SKM-1 (cell line): ENCODE results near the gene RNF135.
"Not testable (repeated sequence)": the region's sequence is repeated elsewhere in the genome, so short reads cannot be mapped to it uniquely, and the experiment has no call there.

Source experiments
- DNase-seq: peaks from one replicate; lab custom pipeline; 2025; ENCODE audit not compliant: unreplicated experiment; lab: John Stamatoyannopoulos, UW

The RNF135 gene

DNA sequence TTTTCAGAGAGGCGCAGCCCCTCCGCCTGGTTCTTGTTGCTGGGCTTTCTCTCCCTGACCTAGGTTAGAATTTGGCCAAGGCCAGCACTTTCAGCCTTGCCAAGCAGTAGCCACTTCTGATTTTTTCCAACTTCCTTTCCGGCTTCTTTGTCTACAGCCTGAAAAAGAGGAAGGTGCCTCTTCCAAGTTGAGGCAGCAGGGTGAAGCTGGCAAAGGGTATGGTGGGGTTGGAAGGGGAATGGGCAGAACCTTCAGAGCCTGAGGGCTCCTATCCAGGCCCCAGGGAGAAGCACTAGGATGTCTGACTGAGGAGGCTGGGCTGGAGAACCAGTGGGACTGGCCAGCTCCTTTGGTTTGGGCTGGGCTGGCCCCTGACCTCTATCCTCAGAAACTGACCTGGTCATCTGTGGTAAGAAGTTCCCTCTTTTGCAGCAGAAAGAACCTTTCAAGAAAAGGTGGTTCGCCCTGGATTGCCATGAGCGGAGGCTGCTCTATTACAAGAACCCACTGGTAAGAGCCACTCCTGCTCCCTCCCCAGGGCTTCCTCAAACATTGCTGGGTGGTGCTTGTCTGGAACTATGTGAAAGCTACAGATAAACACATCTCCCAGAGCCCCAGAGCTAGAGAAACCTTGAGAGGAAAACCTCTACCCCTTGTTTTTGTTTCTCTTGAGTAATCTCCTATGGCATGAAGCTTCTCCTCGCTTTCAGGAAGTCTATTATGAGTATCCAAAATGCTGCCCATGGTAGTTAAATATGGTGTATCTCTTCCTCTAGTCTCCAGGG lies 16.6 kb upstream of the RNF135 start:
- peak; percentile 73 for DNase-seq

GRCh38 chr17:30956764-30957374 lies 14.0 kb upstream of the RNF135 start:
- DNase-seq: no peak

DNA sequence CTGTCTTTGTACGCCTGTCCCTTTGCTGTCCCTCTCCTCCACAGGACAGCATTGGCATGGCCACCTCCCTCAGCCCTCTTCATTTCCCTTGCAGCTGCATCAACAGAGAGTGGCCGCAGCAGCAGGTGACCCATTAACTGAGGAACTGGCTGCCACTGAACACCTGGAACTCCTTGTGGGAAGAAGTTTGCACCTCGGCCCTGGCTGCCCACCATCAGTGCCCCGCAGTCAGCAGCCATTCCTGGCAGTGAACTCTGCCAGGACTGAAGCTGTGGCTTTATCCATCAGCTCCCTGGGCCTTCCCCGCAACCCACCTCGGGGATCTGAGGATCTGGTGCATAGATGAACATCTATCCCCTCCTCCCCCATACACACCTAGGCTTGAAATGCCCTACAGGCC lies 13.1 kb upstream of the RNF135 start:
- no peak for DNase-seq

DNA sequence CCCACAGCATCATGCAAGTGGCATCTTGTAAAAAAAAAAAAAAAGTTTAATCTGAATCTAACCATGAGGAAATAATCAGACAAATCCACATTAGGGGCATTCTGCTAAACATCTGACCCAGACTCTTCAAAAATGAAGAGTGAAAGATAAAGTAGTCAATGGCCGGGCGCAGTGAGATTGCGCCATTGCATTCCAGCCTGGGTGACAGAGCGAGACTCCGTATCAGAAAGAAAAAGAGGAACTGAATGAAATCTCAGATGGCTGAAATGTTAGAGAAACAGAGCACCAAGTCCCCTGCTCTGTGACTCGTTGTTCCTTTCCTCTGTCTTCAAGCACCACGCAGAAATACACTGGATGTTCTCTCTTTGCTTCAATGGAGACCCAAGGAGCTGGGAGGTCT lies 12.7 kb upstream of the RNF135 start:
- DNase-seq: peak; percentile 75

DNA sequence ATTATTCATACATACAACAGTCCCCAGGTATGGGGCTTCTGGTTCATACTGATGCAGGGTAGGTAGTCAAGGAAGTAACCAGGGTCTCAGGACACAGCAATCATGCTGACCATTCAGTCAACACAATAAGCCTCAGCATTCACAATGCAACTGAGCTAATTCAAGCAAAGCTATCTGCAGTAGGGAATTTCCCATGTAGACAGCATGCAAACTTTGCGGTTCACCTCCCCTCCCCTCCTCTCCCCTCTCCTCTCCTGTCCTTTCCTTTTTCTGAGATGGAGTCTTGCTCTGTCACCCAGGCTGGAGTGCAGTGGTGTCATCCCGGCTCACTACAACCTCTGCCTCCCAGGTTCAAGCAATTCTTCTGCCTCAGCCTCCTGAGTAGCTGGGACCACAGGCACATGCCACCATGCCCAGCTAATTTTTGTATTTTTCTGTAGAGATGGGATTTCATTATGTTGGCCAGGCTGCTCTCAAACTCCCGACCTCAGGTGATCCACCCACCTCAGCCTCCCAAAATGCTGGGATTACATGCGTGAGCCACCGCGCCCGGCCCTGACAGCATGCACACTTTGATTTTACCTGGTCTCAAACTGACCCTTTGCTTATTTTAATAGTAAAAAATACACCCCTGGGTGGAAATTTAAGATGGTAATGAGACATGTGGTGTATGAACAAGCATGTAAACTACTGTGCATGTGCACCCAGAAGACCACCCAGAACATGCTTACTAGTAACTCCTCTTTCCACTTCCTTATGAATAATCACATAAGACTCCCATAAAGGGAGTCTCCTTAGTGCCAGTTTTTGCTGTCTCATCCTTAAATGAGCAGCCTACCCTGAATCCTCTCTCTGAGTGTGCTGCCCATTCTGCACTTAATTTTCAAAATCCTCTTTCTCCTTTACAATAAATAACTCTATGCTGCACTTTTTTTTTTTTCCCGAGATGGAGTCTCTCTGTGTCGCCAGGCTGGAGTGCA lies 9.3 kb upstream of the RNF135 start:
- no peak for DNase-seq

DNA sequence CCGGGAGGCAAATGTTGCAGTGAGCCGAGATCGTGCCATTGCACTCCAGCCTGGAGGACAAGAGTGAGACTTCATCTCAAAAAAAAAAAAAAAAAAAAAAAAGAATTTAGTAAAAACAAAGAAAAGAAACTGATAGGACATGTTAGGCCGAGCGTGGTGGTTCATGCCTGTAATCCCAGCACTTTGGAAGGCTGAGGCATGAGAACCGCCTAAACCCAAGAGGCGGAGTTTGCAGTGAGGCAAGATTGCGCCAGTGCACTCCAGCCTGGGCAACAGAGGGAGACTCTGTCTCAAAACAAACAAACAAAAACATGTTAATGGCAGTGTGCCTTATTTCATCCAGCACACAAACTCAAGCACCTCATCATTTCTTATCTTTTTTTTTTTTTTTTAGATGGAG lies 6.5 kb upstream of the RNF135 start:
- not testable (repeated sequence) for DNase-seq

- DNase-seq: no peak
Observed at GRCh38 chr17:30964876-30965275, 6.0 kb upstream of the RNF135 start.

- DNase-seq: no peak
Observed at GRCh38 chr17:30965686-30966085, 5.2 kb upstream of the RNF135 start.

DNA sequence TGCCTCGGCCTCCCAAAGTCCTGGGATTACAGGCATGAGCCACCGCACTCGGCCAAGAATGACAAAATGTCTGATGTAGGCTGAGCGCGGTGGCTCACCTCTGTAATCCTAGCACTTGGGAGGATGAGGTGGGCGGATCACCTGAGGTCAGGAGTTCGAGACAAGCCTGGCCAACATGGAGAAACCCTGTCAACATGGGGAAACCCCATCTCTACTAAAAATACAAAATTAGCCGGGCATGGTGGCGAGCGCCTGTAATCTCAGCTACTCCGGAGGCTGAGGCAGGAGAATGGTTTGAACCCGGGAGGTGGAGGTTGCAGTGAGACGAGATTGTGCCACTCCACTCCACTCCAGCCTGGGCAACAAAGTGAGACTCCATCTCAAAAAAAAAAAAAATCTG lies 2.9 kb upstream of the RNF135 start:
- not testable (repeated sequence) for DNase-seq

DNA sequence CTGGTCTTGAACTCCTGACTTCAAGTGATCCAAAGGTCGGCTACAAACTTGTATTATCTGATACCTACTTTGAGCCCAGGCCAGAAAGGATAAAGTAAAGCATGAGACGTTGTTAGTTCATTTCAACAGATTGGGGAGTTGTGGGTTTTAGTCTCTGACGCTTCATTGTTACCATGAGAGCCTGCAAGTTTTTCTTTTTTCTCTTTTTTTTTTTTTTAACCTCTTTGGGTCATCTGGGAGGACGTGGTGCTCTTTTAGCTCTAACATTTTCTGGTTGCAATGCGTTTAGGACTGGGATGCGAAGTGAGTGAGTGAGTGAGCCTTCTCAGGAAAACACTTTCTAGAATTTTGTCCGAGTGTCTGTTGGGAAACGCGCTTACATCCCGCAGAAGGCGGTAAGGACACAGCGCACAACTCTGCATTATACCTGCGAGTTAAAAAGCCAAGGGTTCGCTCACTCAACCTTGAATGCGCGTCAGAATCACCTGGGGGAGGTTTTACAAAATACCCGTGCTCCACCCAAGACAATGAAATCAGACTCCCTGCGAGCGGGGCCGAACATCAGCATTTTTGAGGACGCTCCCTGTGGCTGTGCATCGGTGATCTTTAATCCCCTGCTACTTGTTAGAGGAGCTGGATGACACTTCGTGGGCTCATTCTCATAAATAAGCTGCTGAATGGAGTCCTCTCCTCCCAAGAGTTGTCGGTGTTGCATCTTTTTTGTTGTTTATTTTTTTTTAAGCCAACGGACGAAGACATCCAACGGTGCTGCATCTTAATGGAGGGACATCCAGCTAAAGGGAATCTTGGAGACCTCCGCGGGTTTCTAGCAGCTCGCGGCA lies 629 bp upstream of the RNF135 start:
- DNase-seq: no peak

GRCh38 chr17:30975042-30975820 lies 4.4 kb downstream of the RNF135 start:
- no peak for DNase-seq

DNA sequence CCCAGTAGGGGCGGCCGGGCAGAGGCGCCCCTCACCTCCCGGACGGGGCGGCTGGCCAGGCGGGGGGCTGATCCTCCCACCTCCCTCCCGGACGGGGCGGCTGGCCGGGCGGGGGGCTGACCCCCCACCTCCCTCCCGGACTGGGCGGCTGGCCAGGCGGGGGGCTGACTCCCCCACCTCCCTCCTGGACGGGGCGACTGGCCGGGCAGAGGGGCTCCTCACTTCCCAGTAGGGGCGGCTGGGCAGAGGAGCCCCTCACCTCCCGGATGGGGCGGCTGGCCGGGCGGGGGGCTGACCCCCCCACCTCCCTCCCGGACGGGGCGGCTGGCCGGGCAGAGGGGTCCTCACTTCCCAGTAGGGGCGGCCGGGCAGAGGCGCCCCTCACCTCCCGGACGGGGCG lies 9.1 kb downstream of the RNF135 start:
- DNase-seq: not testable (repeated sequence)

- DNase-seq: no peak
Observed at GRCh38 chr17:30981531-30982519, 11.0 kb downstream of the RNF135 start.

DNA sequence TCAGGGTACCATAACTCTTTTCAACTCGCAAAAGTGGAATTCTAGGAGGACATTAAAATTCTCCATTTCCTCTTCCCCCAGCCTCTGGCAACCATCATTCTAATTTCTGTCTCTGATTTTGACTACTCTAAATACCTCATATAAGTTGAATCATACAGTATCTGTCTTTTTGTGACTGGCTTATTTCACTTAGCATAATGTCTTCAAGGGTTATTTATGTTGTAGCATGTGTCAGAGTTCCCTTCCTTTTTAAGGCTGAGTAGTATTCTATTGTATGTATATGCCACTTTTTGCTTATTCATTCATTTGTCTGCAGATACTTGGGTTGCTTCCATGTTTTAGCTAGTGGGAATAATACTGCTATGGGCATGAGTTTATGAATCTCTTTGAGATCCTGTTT lies 12.0 kb downstream of the RNF135 start:
- no peak for DNase-seq

- DNase-seq: no peak
Observed at GRCh38 chr17:30990458-30990857, 19.6 kb downstream of the RNF135 start.

- DNase-seq: no peak
Observed at GRCh38 chr17:30992551-30992950, 21.7 kb downstream of the RNF135 start.

DNA sequence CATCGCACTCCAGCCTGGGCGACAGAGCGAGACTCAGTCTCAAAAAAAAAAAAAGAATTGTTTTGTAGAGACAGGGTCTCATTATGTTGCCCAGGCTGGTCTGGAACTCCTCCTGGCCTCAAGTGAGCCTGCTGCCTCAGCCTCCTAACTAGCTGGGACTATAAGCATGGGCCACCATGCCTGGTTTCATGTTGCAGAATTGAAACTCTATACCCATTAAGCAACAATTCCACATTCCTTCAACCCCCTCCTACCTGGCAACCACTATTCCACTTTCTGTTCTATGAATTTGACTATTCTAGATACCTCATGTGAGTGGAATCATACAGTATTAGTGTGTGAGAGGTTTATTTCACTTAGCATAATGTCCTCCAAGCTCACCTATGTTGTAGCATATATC lies 24.5 kb downstream of the RNF135 start:
- no peak for DNase-seq

- DNase-seq: no peak
Observed at GRCh38 chr17:30996486-30996885, 25.6 kb downstream of the RNF135 start.

- no peak for DNase-seq
Observed at GRCh38 chr17:30997270-30997669, 26.4 kb downstream of the RNF135 start.
